Kidney epithelial cell (primary cell): ENCODE measurements around the gene TESK2. TPM values are rescaled to one million over a fixed set of nuclear protein-coding genes. Genes with fewer than 3 reads are reported as not detected.
"Not testable (repeated sequence)": the region's sequence is repeated elsewhere in the genome, so short reads cannot be mapped to it uniquely, and the experiment has no call there.

Source experiments
- DNase-seq: peaks from one replicate; pipeline ENCODE4 v3.0.0-alpha.2; 2010; ENCODE audit warnings: low read depth
- H3K27me3 ChIP-seq: 2 replicates; pipeline ENCODE4 v1.6.0; 2011; ENCODE audit warnings: low read length; ENCODE audit not compliant: control insufficient read depth, insufficient read depth
- H3K36me3 ChIP-seq: 2 replicates; pipeline ENCODE4 v1.5.1; 2011; ENCODE audit warnings: low read length; ENCODE audit not compliant: control insufficient read depth, insufficient read depth
- H3K4me3 ChIP-seq: 2 replicates; pipeline ENCODE4 v1.5.1; 2011; ENCODE audit warnings: low read depth, mild to moderate bottlenecking, control low read depth, low read length
- total RNA-seq: library from RNA; depleted of rRNA; stranded (reverse); fragments of >200 nt; gene quantifications from 2 replicates; pipeline ENCODE4 v1.2.3, GENCODE V29; 2015
- TF ChIP-seq, protein P1 (sequence below): IDR thresholded peaks from 2 replicates; pipeline ENCODE4 v1.5.1; 2011; ENCODE audit warnings: mild to moderate bottlenecking, moderate library complexity, low read length, control low read depth, inconsistent platforms; ENCODE audit not compliant: insufficient read depth, poor library complexity, severe bottlenecking

The TESK2 gene
- total RNA-seq, 1 donor from 2014 or later = 2.5 TPM

DNA sequence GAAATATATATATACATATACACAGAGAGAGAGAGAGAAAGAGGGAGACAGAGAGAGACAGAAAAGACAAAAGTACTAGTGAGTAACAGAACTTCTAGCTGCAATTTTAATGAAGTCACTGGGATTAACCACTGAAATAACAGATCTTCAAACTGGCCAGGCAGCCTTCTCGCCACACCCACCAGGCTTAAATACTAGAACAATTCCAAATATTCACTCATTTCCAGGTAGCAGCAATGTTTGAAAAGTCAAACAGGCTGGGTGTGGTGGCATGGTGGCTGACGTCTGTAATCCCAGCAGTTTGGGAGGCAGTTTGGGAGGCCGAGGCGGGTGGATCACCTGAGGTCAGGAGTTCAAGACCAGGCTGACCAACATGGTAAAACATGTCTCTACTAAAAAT, 25.5 kb upstream of the TESK2 start:
- no peaks in the 10 kb centered on the region for H3K27me3 ChIP-seq
- TF ChIP-seq, protein P1, sequence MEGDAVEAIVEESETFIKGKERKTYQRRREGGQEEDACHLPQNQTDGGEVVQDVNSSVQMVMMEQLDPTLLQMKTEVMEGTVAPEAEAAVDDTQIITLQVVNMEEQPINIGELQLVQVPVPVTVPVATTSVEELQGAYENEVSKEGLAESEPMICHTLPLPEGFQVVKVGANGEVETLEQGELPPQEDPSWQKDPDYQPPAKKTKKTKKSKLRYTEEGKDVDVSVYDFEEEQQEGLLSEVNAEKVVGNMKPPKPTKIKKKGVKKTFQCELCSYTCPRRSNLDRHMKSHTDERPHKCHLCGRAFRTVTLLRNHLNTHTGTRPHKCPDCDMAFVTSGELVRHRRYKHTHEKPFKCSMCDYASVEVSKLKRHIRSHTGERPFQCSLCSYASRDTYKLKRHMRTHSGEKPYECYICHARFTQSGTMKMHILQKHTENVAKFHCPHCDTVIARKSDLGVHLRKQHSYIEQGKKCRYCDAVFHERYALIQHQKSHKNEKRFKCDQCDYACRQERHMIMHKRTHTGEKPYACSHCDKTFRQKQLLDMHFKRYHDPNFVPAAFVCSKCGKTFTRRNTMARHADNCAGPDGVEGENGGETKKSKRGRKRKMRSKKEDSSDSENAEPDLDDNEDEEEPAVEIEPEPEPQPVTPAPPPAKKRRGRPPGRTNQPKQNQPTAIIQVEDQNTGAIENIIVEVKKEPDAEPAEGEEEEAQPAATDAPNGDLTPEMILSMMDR = no peak
- peaks cover 4% of the 10 kb centered on the region for H3K36me3 ChIP-seq
- no peak for DNase-seq
- no peak overlapping the region for H3K4me3 ChIP-seq

DNA sequence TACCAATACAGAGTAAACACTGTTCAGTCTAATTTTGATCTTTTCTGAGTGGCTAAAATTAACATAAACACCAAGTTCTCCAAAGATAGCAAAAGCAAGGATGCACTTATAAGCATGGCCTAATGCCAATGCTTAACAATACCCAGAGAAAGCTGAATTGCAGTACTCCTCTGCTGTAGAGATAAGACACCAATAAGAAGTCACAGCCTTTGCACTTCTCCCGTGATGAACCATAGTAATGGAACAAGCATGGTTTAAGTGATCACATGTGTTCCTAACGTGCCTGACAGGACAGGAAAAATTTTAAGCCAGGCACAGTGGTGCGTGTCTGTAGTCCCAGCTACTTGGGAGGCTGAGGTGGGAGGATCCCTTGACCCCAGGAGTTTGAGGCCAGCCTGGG, 25.1 kb upstream of the TESK2 start:
- Histone ChIP-seq H3K27me3 (no peaks in the 10 kb centered on the region), H3K4me3 (no peak overlapping the region), H3K36me3 (peaks cover 4% of the 10 kb centered on the region)
- DNase-seq = no peak
- TF ChIP-seq, protein P1 = no peak

DNA sequence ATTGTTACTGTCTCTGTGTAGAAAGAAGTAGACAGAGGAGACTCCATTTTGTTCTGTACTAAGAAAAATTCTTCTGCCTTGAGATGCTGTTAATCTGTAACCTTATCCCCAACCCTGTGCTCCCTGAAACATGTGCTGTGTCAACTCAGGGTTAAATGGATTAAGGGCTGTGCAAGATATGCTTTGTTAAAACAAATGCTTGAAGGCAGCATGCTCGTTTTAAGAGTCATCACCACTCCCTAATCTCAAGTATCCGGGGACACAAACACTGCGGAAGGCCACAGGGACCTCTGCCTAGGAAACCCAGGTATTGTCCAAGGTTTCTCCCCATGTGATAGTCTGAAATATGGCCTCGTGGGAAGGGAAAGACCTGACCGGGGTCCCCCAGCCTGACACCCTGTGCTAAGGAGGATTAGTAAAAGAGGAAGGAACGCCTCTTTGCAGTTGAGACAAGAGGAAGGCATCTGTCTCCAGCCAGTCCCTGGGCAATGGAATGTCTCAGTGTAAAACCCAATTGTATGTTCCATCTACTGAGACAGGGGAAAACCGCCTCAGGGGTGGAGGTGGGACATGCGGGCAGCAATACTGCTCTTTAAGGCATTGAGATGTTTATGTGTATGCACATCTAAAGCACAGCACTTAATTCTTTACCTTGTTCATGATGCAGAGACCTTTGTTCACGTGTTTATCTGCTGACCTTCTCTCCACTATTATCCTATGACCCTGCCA, 22.7 kb upstream of the TESK2 start:
- not testable (repeated sequence) for H3K4me3 ChIP-seq, H3K36me3 ChIP-seq, H3K27me3 ChIP-seq, DNase-seq

DNA sequence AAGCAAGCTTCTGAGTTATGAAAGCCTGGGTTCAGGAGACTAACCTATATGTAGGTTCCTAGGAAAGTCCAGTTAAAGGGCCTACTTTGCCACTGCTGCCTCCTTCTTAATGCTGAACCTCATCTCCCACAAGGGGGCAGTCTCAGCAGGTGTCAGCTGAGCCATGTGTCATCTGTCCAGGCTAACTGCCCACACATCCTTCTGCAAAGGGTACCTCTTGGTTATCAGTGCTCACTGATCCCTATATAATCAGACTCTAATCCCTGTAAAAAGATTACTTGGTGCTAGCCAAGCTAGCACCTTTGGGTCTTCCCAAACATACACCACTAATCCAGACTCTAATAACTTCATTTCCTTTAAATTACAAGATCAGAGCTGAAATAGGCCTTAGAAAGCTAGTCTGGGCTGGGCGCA, 21.7 kb upstream of the TESK2 start:
- no peak for DNase-seq
- H3K36me3 ChIP-seq = peaks cover 4% of the 10 kb centered on the region
- TF ChIP-seq, protein P1 = peak; percentile 77

DNA sequence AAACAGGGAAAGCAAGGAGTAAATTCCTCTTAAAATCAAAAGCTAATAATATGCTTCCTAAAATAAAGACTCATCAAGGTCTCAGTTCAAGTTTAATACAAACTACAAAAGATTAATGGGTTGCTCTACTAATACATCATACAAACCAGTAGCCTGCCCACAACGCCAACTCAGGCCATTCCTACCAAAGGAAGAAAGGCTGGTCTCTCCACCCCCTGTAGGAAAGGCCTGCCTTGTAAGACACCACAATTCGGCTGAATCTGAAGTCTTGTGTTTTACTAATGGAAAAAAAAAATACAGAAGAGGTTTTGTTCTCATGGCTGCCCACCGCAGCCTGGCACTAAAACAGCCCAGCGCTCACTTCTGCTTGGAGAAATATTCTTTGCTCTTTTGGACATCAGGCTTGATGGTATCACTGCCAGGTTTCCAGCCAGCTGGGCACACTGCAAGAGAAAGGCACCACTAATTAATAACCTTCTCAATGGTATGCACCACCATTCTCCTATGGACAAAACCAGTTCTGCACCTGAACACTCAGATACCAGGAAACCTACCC, 20.1 kb upstream of the TESK2 start:
- H3K36me3 ChIP-seq = peaks cover 2% of the 10 kb centered on the region

More for the DNA sequence above, 21.7 kb upstream of the TESK2 start:
- H3K4me3 ChIP-seq = no peak overlapping the region
- no peaks in the 10 kb centered on the region for H3K27me3 ChIP-seq

DNA sequence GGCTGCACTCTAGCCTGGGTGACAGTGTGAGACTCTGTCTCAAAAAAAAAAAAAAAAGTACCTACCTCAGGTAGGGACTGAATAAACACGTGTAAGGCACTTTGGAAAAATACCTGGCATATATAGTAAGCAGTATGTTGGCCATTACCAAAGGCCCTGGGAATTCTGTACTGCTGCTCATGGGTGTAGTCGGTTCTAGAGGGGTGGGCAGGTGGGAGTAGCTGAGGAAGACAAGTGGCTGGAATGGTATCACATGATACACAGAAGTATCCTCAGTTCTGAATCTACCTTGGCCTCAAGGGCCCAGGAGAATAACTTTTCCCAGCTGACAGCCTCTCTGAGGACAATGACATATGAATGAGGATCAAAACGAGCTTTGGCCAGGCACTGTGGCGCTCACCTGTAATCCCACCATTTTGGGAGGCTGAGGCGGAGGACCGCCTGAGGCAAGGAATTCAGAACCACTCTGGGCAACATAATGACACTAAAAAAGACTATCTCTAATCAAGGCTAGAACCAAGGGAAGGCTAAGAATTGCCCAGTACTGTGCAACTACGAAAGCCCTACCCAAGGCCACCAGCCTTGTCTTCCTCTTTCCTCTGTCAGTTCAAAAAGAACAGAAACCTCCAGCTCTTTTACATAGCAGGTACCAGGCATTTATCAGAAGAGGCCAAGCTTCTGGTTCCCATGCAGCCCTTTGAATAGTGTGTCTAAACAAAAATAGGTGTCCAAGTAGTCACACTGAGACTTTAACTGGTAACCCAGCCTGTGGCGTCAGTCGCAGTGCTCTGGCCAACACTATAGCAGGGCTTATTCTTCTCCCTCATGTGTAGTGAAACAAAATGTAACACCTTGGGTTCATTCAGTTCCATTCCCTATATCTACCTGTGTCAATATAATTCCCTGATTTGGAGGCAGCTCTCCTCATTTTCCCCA, 19.3 kb upstream of the TESK2 start:
- Histone ChIP-seq H3K27me3 (no peaks in the 10 kb centered on the region), H3K36me3 (peaks cover 1% of the 10 kb centered on the region), H3K4me3 (no peak overlapping the region)
- TF ChIP-seq, protein P1 = no peak
- no peak for DNase-seq

More for the DNA sequence above, 20.1 kb upstream of the TESK2 start:
- Histone ChIP-seq H3K4me3 (no peak overlapping the region), H3K27me3 (no peaks in the 10 kb centered on the region)
- DNase-seq = no peak
- TF ChIP-seq, protein P1 = no peak
